Parathyroid adenoma (tissue), 2 donors: Measurements from ENCODE around the gene NUP35.

ENCODE experiments used
- H2AFZ ChIP-seq: fragments of 300-600 bp; sonication (generic); one replicate; pipeline ENCODE4 v1.7.0; 2017; ENCODE audit warnings: antibody characterized with exemption, mild to moderate bottlenecking
- H3K27ac ChIP-seq: fragments of 300-600 bp; sonication (generic); one replicate; pipeline ENCODE4 v1.7.0; 2017
- H3K27me3 ChIP-seq: fragments of 300-600 bp; sonication (generic); one replicate; pipeline ENCODE4 v1.7.0; 2017; ENCODE audit warnings: low read length; ENCODE audit not compliant: control insufficient read depth, insufficient read depth
- H3K36me3 ChIP-seq: fragments of 300-600 bp; sonication (generic); one replicate; pipeline ENCODE4 v1.7.0; 2017; ENCODE audit warnings: low read length; ENCODE audit not compliant: control insufficient read depth, insufficient read depth
- H3K4me1 ChIP-seq: fragments of 300-600 bp; sonication (generic); one replicate; pipeline ENCODE4 v1.7.0; 2017; ENCODE audit warnings: control low read depth
- H3K4me2 ChIP-seq: fragments of 300-600 bp; sonication (generic); one replicate; pipeline ENCODE4 v1.7.0; 2017; ENCODE audit warnings: low read length
- H3K4me3 ChIP-seq: fragments of 300-600 bp; sonication (generic); one replicate; pipeline ENCODE4 v1.7.0; 2017; ENCODE audit warnings: low read depth, low read length
- H3K79me2 ChIP-seq: fragments of 300-600 bp; sonication (generic); one replicate; pipeline ENCODE4 v1.7.0; 2017; ENCODE audit warnings: control low read depth
- H3K9ac ChIP-seq: fragments of 300-600 bp; sonication (generic); one replicate; pipeline ENCODE4 v1.7.0; 2017; ENCODE audit warnings: mild to moderate bottlenecking
- H3K9me3 ChIP-seq: fragments of 300-600 bp; sonication (generic); one replicate; pipeline ENCODE4 v1.7.0; 2017; ENCODE audit warnings: low read length; ENCODE audit not compliant: control insufficient read depth
- TF ChIP-seq, protein P1 (sequence below): fragments of 300-600 bp; sonication (generic); IDR thresholded peaks from one replicate; pipeline ENCODE4 v1.7.0; 2017; ENCODE audit warnings: antibody characterized with exemption, mild to moderate bottlenecking
- donor health status: primary hyperparathyroidism.

Gene NUP35

DNA sequence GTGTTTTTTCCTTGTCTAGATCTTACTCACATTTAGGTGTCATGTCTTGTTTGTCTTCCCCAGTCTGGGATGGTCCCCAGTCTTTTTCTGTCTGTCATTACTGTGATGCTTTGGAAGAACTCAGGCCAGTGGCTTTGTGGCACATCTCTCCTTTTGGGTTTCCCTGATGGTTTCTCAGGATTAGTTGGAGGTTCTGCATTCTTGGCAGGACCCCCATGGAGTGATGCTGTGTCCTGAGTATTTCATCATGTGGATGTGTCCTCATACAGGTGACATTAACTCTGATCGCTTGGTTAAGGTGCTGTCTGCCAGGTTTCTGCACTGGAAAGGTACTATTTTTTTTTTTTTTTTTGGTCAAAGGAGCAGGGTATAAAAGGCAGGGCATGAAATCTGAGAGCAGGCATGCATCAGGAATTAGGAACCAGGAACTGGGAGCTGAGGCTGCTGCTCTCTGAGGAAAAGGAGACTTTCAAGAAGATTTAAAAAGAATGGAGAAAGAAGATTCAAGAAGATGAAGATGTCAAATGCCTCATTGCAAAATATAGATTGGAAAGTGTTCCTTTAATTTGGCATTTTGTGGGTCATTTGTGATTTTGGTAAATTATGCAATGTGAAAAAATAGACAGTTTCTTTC, 85.3 kb downstream of the NUP35 start:
- Histone ChIP-seq H2AFZ (no peak overlapping the region), H3K79me2 (no peaks in the 10 kb centered on the region), H3K9ac (no peak overlapping the region), H3K36me3 (no peaks in the 10 kb centered on the region), H3K27ac (no peak overlapping the region), H3K4me2 (no peak overlapping the region), H3K27me3 (no peaks in the 10 kb centered on the region), H3K4me3 (no peak overlapping the region), H3K9me3 (no peaks in the 10 kb centered on the region), H3K4me1 (no peaks in the 10 kb centered on the region)
- TF ChIP-seq, protein P1, sequence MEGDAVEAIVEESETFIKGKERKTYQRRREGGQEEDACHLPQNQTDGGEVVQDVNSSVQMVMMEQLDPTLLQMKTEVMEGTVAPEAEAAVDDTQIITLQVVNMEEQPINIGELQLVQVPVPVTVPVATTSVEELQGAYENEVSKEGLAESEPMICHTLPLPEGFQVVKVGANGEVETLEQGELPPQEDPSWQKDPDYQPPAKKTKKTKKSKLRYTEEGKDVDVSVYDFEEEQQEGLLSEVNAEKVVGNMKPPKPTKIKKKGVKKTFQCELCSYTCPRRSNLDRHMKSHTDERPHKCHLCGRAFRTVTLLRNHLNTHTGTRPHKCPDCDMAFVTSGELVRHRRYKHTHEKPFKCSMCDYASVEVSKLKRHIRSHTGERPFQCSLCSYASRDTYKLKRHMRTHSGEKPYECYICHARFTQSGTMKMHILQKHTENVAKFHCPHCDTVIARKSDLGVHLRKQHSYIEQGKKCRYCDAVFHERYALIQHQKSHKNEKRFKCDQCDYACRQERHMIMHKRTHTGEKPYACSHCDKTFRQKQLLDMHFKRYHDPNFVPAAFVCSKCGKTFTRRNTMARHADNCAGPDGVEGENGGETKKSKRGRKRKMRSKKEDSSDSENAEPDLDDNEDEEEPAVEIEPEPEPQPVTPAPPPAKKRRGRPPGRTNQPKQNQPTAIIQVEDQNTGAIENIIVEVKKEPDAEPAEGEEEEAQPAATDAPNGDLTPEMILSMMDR: no peak
